K562 (cell line): Measurements from ENCODE around the gene AFF3.

Experiments used
- KLF16 ChIP-seq: IDR thresholded peaks from 2 replicates; pipeline ENCODE4 v1.6.1; 2016; ENCODE audit warnings: antibody characterized with exemption
- SPI1 ChIP-seq: IDR thresholded peaks from 2 replicates; pipeline ENCODE4 v1.6.1; 2011; ENCODE audit warnings: low read depth, low read length, control low read depth, borderline replicate concordance
- XRCC4 ChIP-seq: IDR thresholded peaks from one replicate; pipeline ENCODE4 v1.6.1; 2011; ENCODE audit not compliant: insufficient read depth, insufficient read length; ENCODE audit errors: extremely low read depth
- ZFX ChIP-seq: sonication (generic); formaldehyde crosslinking; IDR thresholded peaks from 2 replicates; pipeline ENCODE4 v1.8.0; 2022; ENCODE audit warnings: mild to moderate bottlenecking, missing genetic modification reagents, moderate library complexity
- ZNF431 ChIP-seq: sonication (generic); formaldehyde crosslinking; IDR thresholded peaks from 2 replicates; pipeline ENCODE4 v1.8.0; 2022; ENCODE audit warnings: mild to moderate bottlenecking, missing genetic modification reagents
- TF ChIP-seq, protein P1 (sequence below), 3 experiments: IDR thresholded peaks in 2 of 3; conservative IDR thresholded peaks in 1 of 3; 2 replicates each; pipeline ENCODE4 v1.5.1; 2011 to 2012; ENCODE audit warnings: low read length in 3 of 3, mild to moderate bottlenecking in 3 of 3, control low read depth in 2 of 3, improper control_type of control experiment in 1 of 3, inconsistent platforms in 1 of 3, low read depth in 1 of 3, mixed read lengths in 1 of 3, moderate library complexity in 1 of 3; ENCODE audit not compliant: insufficient read depth in 2 of 3

DNA sequence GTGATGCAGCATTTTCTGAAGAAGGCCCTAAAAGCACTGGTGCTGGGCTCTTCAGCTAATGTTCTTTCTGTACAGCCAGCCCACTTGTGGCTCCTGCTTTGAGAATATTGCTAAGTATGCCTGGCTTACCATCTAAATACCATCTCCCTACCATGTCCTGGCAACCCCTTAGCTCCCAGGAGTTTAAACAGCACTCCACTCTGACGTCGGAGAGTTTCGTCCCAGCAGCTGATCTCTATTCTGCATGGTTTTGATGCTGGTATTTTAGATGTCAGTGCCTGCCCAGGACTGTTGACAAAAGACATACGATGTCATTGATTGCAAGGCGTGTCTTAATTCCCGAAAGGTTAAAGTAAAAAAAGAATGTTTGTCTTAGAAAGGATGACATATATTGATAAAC is 47.0 kb upstream of the AFF3 start:
- no peak for TF ChIP-seq ZNF431
- no peak for TF ChIP-seq KLF16
- no peak for TF ChIP-seq XRCC4
- TF ChIP-seq SPI1: no peak
- TF ChIP-seq, protein P1, sequence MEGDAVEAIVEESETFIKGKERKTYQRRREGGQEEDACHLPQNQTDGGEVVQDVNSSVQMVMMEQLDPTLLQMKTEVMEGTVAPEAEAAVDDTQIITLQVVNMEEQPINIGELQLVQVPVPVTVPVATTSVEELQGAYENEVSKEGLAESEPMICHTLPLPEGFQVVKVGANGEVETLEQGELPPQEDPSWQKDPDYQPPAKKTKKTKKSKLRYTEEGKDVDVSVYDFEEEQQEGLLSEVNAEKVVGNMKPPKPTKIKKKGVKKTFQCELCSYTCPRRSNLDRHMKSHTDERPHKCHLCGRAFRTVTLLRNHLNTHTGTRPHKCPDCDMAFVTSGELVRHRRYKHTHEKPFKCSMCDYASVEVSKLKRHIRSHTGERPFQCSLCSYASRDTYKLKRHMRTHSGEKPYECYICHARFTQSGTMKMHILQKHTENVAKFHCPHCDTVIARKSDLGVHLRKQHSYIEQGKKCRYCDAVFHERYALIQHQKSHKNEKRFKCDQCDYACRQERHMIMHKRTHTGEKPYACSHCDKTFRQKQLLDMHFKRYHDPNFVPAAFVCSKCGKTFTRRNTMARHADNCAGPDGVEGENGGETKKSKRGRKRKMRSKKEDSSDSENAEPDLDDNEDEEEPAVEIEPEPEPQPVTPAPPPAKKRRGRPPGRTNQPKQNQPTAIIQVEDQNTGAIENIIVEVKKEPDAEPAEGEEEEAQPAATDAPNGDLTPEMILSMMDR (IDR thresholded peaks at IDR 0.05 in 2 of 3, conservative IDR thresholded peaks at IDR 0.05 in 1 of 3; ENCODE audit: insufficient read depth in 2 of 3, low read depth in 1 of 3, low read length in 3 of 3): no peak
- TF ChIP-seq ZFX: no peak
